GM10266 (cell line): ENCODE results near the gene PSMD12.
A peak's percentile ranks its signal among the peaks of the same experiment; 100 is the strongest.
"Not testable (repeated sequence)": the region's sequence is repeated elsewhere in the genome, so short reads cannot be mapped to it uniquely, and the experiment has no call there.

Source experiments
- DNase-seq: peaks from one replicate; pipeline ENCODE4 v3.0.0; 2012; ENCODE audit errors: extremely low spot score
- CTCF ChIP-seq: IDR thresholded peaks from 2 replicates; pipeline ENCODE4 v1.5.1; 2012; ENCODE audit warnings: mild to moderate bottlenecking, low read depth; ENCODE audit not compliant: control insufficient read depth, insufficient read depth; ENCODE audit errors: missing control alignments

PSMD12 gene

GRCh38 chr17:67399676-67400075 lies 33.3 kb upstream of the PSMD12 start:
- TF ChIP-seq CTCF: no peak
- DNase-seq: no peak

- TF ChIP-seq CTCF: no peak
- no peak for DNase-seq
These were observed 27.5 kb upstream of the PSMD12 start for GRCh38 chr17:67393809-67394397.

- DNase-seq: no peak
- no peak for TF ChIP-seq CTCF
These were observed 25.7 kb upstream of the PSMD12 start for GRCh38 chr17:67392111-67392510.

GRCh38 chr17:67390646-67391361 lies 24.4 kb upstream of the PSMD12 start:
- no peak for TF ChIP-seq CTCF
- DNase-seq: peak; percentile 78

- no peak for DNase-seq
These were observed 23.7 kb upstream of the PSMD12 start for GRCh38 chr17:67390006-67390645.

GRCh38 chr17:67388986-67389385 lies 22.6 kb upstream of the PSMD12 start:
- no peak for DNase-seq
- TF ChIP-seq CTCF: no peak

More at GRCh38 chr17:67390006-67390645, 23.7 kb upstream of the PSMD12 start:
- TF ChIP-seq CTCF: no peak

- DNase-seq: not testable (repeated sequence)
These were observed 22.2 kb upstream of the PSMD12 start for GRCh38 chr17:67388536-67388935.
